Measurements from ENCODE around the gene CXCL1.

Gene CXCL1

GRCh38 chr4:73860181-73860580 lies 9.0 kb upstream of the CXCL1 start:
- H3K4me3 ChIP-seq (replicated peaks; ENCODE audit: insufficient read depth, low read length) = no peak overlapping the region
- H3K27me3 ChIP-seq (ENCODE audit: insufficient read depth, poor library complexity, severe bottlenecking) = no peaks in the 10 kb centered on the region
- DNase-seq (ENCODE audit: low read depth in 1 of 2, low spot score in 1 of 2) = no peak
- TF ChIP-seq POLR2AphosphoS5 (IDR thresholded peaks at IDR 0.05; ENCODE audit: low read depth) = no peak
- no peak for TF ChIP-seq CTCF (IDR thresholded peaks at IDR 0.05; ENCODE audit: insufficient read depth, low read length)
- TF ChIP-seq REST (IDR thresholded peaks at IDR 0.05; ENCODE audit: insufficient replicate concordance, low read depth) = no peak
- TF ChIP-seq GABPA (IDR thresholded peaks at IDR 0.05; ENCODE audit: low read depth) = no peak
- no peak for TF ChIP-seq SPI1 (IDR thresholded peaks at IDR 0.05; ENCODE audit: borderline replicate concordance, low read depth)
- no peak overlapping the region for H3K27ac ChIP-seq (replicated peaks)

- Histone ChIP-seq H3K27ac (replicated peaks) (no peak overlapping the region), H3K27me3 (ENCODE audit: insufficient read depth, poor library complexity, severe bottlenecking) (no peaks in the 10 kb centered on the region), H3K4me3 (replicated peaks; ENCODE audit: insufficient read depth, low read length) (no peak overlapping the region)
- DNase-seq (ENCODE audit: low read depth in 1 of 2, low spot score in 1 of 2) = no peak
- TF ChIP-seq REST (IDR thresholded peaks at IDR 0.05; ENCODE audit: insufficient replicate concordance, low read depth) = no peak
- TF ChIP-seq GABPA (IDR thresholded peaks at IDR 0.05; ENCODE audit: low read depth) = no peak
- TF ChIP-seq CTCF (IDR thresholded peaks at IDR 0.05; ENCODE audit: insufficient read depth, low read length) = no peak
- TF ChIP-seq SPI1 (IDR thresholded peaks at IDR 0.05; ENCODE audit: borderline replicate concordance, low read depth) = no peak
- no peak for TF ChIP-seq POLR2AphosphoS5 (IDR thresholded peaks at IDR 0.05; ENCODE audit: low read depth)
Observed at GRCh38 chr4:73860917-73861316, 8.3 kb upstream of the CXCL1 start.

GRCh38 chr4:73862322-73862721 lies 6.9 kb upstream of the CXCL1 start:
- no peak overlapping the region for H3K27ac ChIP-seq (replicated peaks)
- H3K4me3 ChIP-seq (replicated peaks; ENCODE audit: insufficient read depth, low read length) = no peak overlapping the region
- TF ChIP-seq SPI1 (IDR thresholded peaks at IDR 0.05; ENCODE audit: borderline replicate concordance, low read depth) (no peak), CTCF (IDR thresholded peaks at IDR 0.05; ENCODE audit: insufficient read depth, low read length) (no peak), REST (IDR thresholded peaks at IDR 0.05; ENCODE audit: insufficient replicate concordance, low read depth) (no peak), POLR2AphosphoS5 (IDR thresholded peaks at IDR 0.05; ENCODE audit: low read depth) (no peak), GABPA (IDR thresholded peaks at IDR 0.05; ENCODE audit: low read depth) (no peak)
- DNase-seq (ENCODE audit: low read depth in 1 of 2, low spot score in 1 of 2) = no peak
- no peaks in the 10 kb centered on the region for H3K27me3 ChIP-seq (ENCODE audit: insufficient read depth, poor library complexity, severe bottlenecking)

All from HL-60 (cell line).